WTC11 (cell line): ENCODE results near the gene SLC7A8. TPM values are rescaled to one million over a fixed set of nuclear protein-coding genes. Genes with fewer than 3 reads are reported as not detected.

Experiments
- ATAC-seq: fragments of 200-7000 bp; cut with Tn5 transposase; 2 replicates; pipeline ENCODE4 v1.10.0; 2021; ENCODE audit warnings: mild to moderate bottlenecking, moderate library complexity
- CTCF ChIA-PET: fragments of 300-600 bp; sonication (Branson Sonifier 250); formaldehyde crosslinking; loops from one replicate; lab custom pipeline; 2021; ENCODE audit warnings: antibody characterized with exemption; lab: Charles Lee
- POLR2A ChIA-PET: fragments of 350-600 bp; sonication (Branson Sonifier 250); formaldehyde crosslinking; loops from one replicate; lab custom pipeline; 2021; ENCODE audit warnings: antibody characterized with exemption; lab: Charles Lee
- DNase-seq: peaks from one replicate; pipeline ENCODE4 v3.0.0; 2021; ENCODE audit warnings: low spot score
- H3K27ac Mint-ChIP-seq: 2 replicates; pipeline ENCODE4 v1.8.0; 2021; ENCODE audit warnings: mixed read lengths
- H3K27me3 Mint-ChIP-seq: 2 replicates; pipeline ENCODE4 v1.8.0; 2021; ENCODE audit warnings: low read depth, mild to moderate bottlenecking, moderate library complexity, mixed read lengths
- H3K36me3 Mint-ChIP-seq: 2 replicates; pipeline ENCODE4 v1.8.0; 2021; ENCODE audit warnings: mixed read lengths
- H3K4me1 Mint-ChIP-seq: 2 replicates; pipeline ENCODE4 v1.8.0; 2022; ENCODE audit warnings: mixed read lengths
- H3K4me3 Mint-ChIP-seq: 2 replicates; pipeline ENCODE4 v1.8.0; 2021; ENCODE audit warnings: mild to moderate bottlenecking, moderate library complexity, mixed read lengths
- H3K9me3 Mint-ChIP-seq: 2 replicates; pipeline ENCODE4 v1.8.0; 2021; ENCODE audit warnings: mixed read lengths
- CREM ChIP-seq: sonication (generic); formaldehyde crosslinking; IDR thresholded peaks from 2 replicates; pipeline ENCODE4 v1.8.1; 2022; ENCODE audit warnings: mild to moderate bottlenecking, missing genetic modification reagents, moderate library complexity
- ESRRA ChIP-seq: sonication (generic); formaldehyde crosslinking; IDR thresholded peaks from 2 replicates; pipeline ENCODE4 v1.8.1; 2022; ENCODE audit warnings: mild to moderate bottlenecking, missing genetic modification reagents, borderline replicate concordance
- ETV6 ChIP-seq: sonication (generic); formaldehyde crosslinking; IDR thresholded peaks from 2 replicates; pipeline ENCODE4 v1.8.1; 2022; ENCODE audit warnings: mild to moderate bottlenecking, missing genetic modification reagents
- GTF2I ChIP-seq: fragments of 250-450 bp; sonication (Bioruptor Pico); conservative IDR thresholded peaks from 2 replicates; pipeline ENCODE4 v1.4.0; 2021; ENCODE audit warnings: mild to moderate bottlenecking
- IRF2 ChIP-seq: sonication (generic); formaldehyde crosslinking; IDR thresholded peaks from 2 replicates; pipeline ENCODE4 v1.8.0; 2022; ENCODE audit warnings: low read depth, missing genetic modification reagents, borderline replicate concordance
- NFATC4 ChIP-seq: fragments of 250-450 bp; sonication (Bioruptor Pico); IDR thresholded peaks from 2 replicates; pipeline ENCODE4 v1.9.0; 2021; ENCODE audit warnings: mild to moderate bottlenecking
- NR2C2 ChIP-seq: sonication (generic); formaldehyde crosslinking; IDR thresholded peaks from 2 replicates; pipeline ENCODE4 v1.8.0; 2022; ENCODE audit warnings: mild to moderate bottlenecking, missing genetic modification reagents
- PRRX2 ChIP-seq: fragments of 250-450 bp; sonication (Bioruptor Pico); IDR thresholded peaks from 2 replicates; pipeline ENCODE4 v1.8.0; 2021; ENCODE audit warnings: mild to moderate bottlenecking
- SMAD4 ChIP-seq: sonication (generic); formaldehyde crosslinking; IDR thresholded peaks from 2 replicates; pipeline ENCODE4 v1.8.0; 2022; ENCODE audit warnings: mild to moderate bottlenecking, missing genetic modification reagents
- TEAD1 ChIP-seq: sonication (generic); formaldehyde crosslinking; IDR thresholded peaks from 2 replicates; pipeline ENCODE4 v1.8.0; 2022; ENCODE audit warnings: mild to moderate bottlenecking, missing genetic modification reagents
- ZNF121 ChIP-seq: sonication (generic); formaldehyde crosslinking; IDR thresholded peaks from 2 replicates; pipeline ENCODE4 v1.8.0; 2023; ENCODE audit warnings: missing genetic modification reagents
- ZNF219 ChIP-seq: sonication (generic); formaldehyde crosslinking; IDR thresholded peaks from 2 replicates; pipeline ENCODE4 v1.8.0; 2023; ENCODE audit warnings: missing genetic modification reagents, mild to moderate bottlenecking, borderline replicate concordance
- total RNA-seq: library from RNA; stranded (reverse); gene quantifications from 3 replicates; pipeline ENCODE4 v1.2.3, GENCODE V29; 2021
- TF ChIP-seq, protein P1 (sequence below): sonication (generic); formaldehyde crosslinking; IDR thresholded peaks from 2 replicates; pipeline ENCODE4 v1.8.0; 2022; ENCODE audit warnings: mild to moderate bottlenecking, missing genetic modification reagents
- TF ChIP-seq, protein P2 (sequence below): sonication (generic); formaldehyde crosslinking; IDR thresholded peaks from 2 replicates; pipeline ENCODE4 v1.8.1; 2022; ENCODE audit warnings: mild to moderate bottlenecking, missing genetic modification reagents, moderate library complexity, borderline replicate concordance
- TF ChIP-seq, protein P3 (sequence below): sonication (generic); formaldehyde crosslinking; IDR thresholded peaks from 2 replicates; pipeline ENCODE4 v1.8.1; 2023; ENCODE audit warnings: mild to moderate bottlenecking, moderate library complexity, missing genetic modification reagents
- TF ChIP-seq, protein P4 (sequence below): sonication (generic); formaldehyde crosslinking; IDR thresholded peaks from 2 replicates; pipeline ENCODE4 v1.8.0; 2022; ENCODE audit warnings: mild to moderate bottlenecking, missing genetic modification reagents
- TF ChIP-seq, protein P5 (sequence below): sonication (generic); formaldehyde crosslinking; IDR thresholded peaks from 2 replicates; pipeline ENCODE4 v1.8.1; 2023; ENCODE audit warnings: mild to moderate bottlenecking, missing genetic modification reagents
- TF ChIP-seq, protein P6 (sequence below): sonication (generic); formaldehyde crosslinking; IDR thresholded peaks from 2 replicates; pipeline ENCODE4 v1.8.1; 2022; ENCODE audit warnings: mild to moderate bottlenecking, moderate library complexity, missing genetic modification reagents
- TF ChIP-seq, protein P7 (sequence below): sonication (generic); formaldehyde crosslinking; IDR thresholded peaks from 2 replicates; pipeline ENCODE4 v1.8.0; 2022; ENCODE audit warnings: mild to moderate bottlenecking, missing genetic modification reagents
- TF ChIP-seq, protein P8 (sequence below): fragments of 250-450 bp; sonication (Bioruptor Pico); IDR thresholded peaks from 2 replicates; pipeline ENCODE4 v1.9.0; 2021; ENCODE audit warnings: mild to moderate bottlenecking
- TF ChIP-seq, protein P9 (sequence below): fragments of 250-450 bp; sonication (Bioruptor Pico); IDR thresholded peaks from 2 replicates; pipeline ENCODE4 v1.9.0; 2021; ENCODE audit warnings: mild to moderate bottlenecking

The SLC7A8 gene
- total RNA-seq, 1 experiment from 2014 or later = 207 TPM

DNA sequence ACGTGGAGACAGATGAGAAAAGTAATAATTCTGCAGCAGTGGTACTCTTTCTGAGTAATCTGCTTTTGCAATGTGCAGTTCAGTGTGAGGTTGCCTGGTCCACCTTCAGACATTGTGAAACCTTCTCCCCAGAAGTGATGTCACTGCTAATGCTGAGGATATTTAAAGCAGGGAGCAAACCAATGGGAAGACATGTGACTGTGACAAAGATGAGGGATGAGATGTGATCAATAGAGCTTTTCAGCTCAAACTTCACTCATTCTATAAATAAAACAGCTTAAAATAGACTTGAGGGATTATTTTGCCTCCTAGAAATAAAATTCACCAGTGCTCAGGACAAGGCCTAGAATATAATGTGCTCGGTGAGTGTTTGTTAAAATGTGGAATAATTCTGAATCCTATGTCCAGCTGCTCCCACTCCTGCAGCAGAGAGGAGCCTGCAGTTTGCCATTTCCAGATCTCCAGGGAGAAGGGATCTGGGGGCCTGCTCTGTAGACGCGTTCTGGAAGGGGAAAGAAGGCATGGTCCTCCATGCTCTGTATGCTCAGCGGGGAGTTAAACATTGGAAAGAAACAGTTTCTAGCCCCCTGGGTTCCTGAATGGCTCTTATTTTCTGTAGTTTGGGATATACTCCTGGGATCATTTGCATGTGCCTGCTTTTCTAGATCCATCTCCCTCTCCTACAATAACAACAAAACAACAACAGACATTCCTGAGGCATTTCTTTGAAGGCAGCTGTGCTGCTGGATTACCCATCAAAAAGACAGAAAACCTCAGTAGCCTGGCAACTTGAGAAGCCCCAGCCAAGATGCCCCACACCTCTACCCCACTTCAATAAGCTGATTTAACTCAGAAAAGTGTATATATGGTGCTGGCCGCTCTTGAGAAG, 8.9 kb downstream of the SLC7A8 start (continued):
- TF ChIP-seq, protein P1, sequence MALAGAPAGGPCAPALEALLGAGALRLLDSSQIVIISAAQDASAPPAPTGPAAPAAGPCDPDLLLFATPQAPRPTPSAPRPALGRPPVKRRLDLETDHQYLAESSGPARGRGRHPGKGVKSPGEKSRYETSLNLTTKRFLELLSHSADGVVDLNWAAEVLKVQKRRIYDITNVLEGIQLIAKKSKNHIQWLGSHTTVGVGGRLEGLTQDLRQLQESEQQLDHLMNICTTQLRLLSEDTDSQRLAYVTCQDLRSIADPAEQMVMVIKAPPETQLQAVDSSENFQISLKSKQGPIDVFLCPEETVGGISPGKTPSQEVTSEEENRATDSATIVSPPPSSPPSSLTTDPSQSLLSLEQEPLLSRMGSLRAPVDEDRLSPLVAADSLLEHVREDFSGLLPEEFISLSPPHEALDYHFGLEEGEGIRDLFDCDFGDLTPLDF (CRISPR knock-in tag) = no peak
- TF ChIP-seq SMAD4 (no peak), ETV6 (no peak), GTF2I (CRISPR knock-in tag) (no peak), ESRRA (CRISPR knock-in tag) (no peak), NR2C2 (no peak), ZNF219 (no peak), CREM (CRISPR knock-in tag) (no peak), IRF2 (CRISPR knock-in tag) (no peak)
- TF ChIP-seq, protein P2, sequence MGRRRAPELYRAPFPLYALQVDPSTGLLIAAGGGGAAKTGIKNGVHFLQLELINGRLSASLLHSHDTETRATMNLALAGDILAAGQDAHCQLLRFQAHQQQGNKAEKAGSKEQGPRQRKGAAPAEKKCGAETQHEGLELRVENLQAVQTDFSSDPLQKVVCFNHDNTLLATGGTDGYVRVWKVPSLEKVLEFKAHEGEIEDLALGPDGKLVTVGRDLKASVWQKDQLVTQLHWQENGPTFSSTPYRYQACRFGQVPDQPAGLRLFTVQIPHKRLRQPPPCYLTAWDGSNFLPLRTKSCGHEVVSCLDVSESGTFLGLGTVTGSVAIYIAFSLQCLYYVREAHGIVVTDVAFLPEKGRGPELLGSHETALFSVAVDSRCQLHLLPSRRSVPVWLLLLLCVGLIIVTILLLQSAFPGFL (CRISPR knock-in tag) = no peak

DNA sequence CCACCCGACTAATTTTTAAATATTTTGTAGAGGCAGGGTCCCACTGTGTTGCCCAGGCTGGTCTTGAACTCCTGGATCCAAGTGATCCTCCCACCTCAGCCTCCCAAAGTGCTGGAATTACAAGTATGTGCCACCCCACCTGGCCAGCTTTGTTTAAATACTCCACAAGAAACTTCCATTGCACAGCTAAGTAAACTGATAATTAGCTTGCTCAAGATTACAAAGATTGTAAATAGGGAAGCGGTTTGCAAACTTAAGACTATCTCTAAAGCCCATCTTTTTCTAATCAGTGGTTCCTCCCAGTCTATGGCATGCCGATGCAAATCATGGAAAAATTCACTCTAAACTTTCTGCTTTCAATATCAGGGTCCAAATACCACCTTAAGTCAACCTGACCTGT, 9.7 kb downstream of the SLC7A8 start:
- Mint-ChIP-seq H3K9me3 (no peaks in the 10 kb centered on the region), H3K27me3 (no peaks in the 10 kb centered on the region), H3K27ac (peak overlapping the region; percentile 92), H3K4me3 (no peak overlapping the region), H3K4me1 (peaks cover 59% of the 10 kb centered on the region), H3K36me3 (peaks cover 22% of the 10 kb centered on the region)
- TF ChIP-seq, protein P3, sequence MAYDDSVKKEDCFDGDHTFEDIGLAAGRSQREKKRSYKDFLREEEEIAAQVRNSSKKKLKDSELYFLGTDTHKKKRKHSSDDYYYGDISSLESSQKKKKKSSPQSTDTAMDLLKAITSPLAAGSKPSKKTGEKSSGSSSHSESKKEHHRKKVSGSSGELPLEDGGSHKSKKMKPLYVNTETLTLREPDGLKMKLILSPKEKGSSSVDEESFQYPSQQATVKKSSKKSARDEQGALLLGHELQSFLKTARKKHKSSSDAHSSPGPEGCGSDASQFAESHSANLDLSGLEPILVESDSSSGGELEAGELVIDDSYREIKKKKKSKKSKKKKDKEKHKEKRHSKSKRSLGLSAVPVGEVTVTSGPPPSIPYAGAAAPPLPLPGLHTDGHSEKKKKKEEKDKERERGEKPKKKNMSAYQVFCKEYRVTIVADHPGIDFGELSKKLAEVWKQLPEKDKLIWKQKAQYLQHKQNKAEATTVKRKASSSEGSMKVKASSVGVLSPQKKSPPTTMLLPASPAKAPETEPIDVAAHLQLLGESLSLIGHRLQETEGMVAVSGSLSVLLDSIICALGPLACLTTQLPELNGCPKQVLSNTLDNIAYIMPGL (CRISPR knock-in tag) = no peak
- TF ChIP-seq GTF2I (CRISPR knock-in tag) (0 out of 2 replicates have a peak, but pooled peaks have one; percentile 23), ZNF121 (peak; percentile 75)
- DNase-seq = no peak
- ATAC-seq = no peak
- POLR2A ChIA-PET = interaction anchor here (0.6 to 2.3 kb wide), 2 partner anchors 12 to 112 kb away, joined by 7 to 10 read pairs; no protein-coding TSS in a partner anchor
- CTCF ChIA-PET = interaction anchor here (0.5 to 22.4 kb wide), 5 partner anchors 8 to 273 kb away, joined by 3 to 372 read pairs (median 7); partner anchors contain the start of genes CEBPE and SLC7A8

DNA sequence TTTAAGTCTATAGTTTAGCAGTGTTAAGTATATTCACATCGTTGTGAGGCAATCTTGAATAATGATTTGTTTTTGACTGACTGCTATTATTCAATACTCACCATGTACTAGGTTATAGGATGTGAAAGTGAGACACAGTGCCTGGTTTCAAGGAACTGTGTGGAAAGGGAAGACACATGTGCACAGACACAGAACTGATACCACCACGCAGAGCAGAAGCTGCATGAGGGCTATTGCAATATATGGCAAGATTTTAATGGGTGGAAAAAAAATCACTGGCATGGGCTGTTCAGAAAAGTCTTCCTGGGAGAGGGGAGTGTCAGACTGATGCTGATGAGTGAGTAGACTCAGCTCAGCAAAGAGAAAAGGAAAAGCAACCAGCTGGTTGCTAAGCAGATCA, 10.4 kb downstream of the SLC7A8 start:
- Mint-ChIP-seq H3K36me3 (peaks cover 22% of the 10 kb centered on the region), H3K4me3 (no peak overlapping the region), H3K9me3 (no peaks in the 10 kb centered on the region), H3K27ac (peak overlapping the region; percentile 68), H3K4me1 (peaks cover 54% of the 10 kb centered on the region), H3K27me3 (no peaks in the 10 kb centered on the region)
- ChIA-PET CTCF (interaction anchor here (1.7 to 22.4 kb wide), 2 partner anchors 9 to 52 kb away, joined by 6 to 372 read pairs; partner anchors contain the start of gene CEBPE), POLR2A (interaction anchor here (0.6 to 2.3 kb wide), 3 partner anchors 11 to 113 kb away, joined by 4 to 10 read pairs (median 7); no protein-coding TSS in a partner anchor)
- TF ChIP-seq, protein P4, sequence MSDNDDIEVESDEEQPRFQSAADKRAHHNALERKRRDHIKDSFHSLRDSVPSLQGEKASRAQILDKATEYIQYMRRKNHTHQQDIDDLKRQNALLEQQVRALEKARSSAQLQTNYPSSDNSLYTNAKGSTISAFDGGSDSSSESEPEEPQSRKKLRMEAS = no peak
- TF ChIP-seq, protein P5, sequence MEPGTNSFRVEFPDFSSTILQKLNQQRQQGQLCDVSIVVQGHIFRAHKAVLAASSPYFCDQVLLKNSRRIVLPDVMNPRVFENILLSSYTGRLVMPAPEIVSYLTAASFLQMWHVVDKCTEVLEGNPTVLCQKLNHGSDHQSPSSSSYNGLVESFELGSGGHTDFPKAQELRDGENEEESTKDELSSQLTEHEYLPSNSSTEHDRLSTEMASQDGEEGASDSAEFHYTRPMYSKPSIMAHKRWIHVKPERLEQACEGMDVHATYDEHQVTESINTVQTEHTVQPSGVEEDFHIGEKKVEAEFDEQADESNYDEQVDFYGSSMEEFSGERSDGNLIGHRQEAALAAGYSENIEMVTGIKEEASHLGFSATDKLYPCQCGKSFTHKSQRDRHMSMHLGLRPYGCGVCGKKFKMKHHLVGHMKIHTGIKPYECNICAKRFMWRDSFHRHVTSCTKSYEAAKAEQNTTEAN (CRISPR knock-in tag) = no peak
- TF ChIP-seq TEAD1 (CRISPR knock-in tag) (no peak), NFATC4 (no peak), PRRX2 (CRISPR knock-in tag) (no peak)
- TF ChIP-seq, protein P6, sequence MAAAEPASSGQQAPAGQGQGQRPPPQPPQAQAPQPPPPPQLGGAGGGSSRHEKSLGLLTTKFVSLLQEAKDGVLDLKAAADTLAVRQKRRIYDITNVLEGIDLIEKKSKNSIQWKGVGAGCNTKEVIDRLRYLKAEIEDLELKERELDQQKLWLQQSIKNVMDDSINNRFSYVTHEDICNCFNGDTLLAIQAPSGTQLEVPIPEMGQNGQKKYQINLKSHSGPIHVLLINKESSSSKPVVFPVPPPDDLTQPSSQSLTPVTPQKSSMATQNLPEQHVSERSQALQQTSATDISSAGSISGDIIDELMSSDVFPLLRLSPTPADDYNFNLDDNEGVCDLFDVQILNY (CRISPR knock-in tag) = no peak
- TF ChIP-seq, protein P7, sequence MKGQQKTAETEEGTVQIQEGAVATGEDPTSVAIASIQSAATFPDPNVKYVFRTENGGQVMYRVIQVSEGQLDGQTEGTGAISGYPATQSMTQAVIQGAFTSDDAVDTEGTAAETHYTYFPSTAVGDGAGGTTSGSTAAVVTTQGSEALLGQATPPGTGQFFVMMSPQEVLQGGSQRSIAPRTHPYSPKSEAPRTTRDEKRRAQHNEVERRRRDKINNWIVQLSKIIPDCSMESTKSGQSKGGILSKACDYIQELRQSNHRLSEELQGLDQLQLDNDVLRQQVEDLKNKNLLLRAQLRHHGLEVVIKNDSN (CRISPR knock-in tag) = no peak
- TF ChIP-seq, protein P8, sequence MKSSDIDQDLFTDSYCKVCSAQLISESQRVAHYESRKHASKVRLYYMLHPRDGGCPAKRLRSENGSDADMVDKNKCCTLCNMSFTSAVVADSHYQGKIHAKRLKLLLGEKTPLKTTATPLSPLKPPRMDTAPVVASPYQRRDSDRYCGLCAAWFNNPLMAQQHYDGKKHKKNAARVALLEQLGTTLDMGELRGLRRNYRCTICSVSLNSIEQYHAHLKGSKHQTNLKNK = no peak
- TF ChIP-seq, protein P9, sequence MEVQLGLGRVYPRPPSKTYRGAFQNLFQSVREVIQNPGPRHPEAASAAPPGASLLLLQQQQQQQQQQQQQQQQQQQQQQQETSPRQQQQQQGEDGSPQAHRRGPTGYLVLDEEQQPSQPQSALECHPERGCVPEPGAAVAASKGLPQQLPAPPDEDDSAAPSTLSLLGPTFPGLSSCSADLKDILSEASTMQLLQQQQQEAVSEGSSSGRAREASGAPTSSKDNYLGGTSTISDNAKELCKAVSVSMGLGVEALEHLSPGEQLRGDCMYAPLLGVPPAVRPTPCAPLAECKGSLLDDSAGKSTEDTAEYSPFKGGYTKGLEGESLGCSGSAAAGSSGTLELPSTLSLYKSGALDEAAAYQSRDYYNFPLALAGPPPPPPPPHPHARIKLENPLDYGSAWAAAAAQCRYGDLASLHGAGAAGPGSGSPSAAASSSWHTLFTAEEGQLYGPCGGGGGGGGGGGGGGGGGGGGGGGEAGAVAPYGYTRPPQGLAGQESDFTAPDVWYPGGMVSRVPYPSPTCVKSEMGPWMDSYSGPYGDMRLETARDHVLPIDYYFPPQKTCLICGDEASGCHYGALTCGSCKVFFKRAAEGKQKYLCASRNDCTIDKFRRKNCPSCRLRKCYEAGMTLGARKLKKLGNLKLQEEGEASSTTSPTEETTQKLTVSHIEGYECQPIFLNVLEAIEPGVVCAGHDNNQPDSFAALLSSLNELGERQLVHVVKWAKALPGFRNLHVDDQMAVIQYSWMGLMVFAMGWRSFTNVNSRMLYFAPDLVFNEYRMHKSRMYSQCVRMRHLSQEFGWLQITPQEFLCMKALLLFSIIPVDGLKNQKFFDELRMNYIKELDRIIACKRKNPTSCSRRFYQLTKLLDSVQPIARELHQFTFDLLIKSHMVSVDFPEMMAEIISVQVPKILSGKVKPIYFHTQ = no peak
- no peak for DNase-seq
- ATAC-seq = no peak
